Right kidney (tissue), 1 donor: ENCODE results near the gene RSPH6A.
"Not testable (repeated sequence)": the region's sequence is repeated elsewhere in the genome, so short reads cannot be mapped to it uniquely, and the experiment has no call there.

Experiments
- DNase-seq: peaks from one replicate; pipeline ENCODE4 v3.0.0-alpha.2; 2016

The RSPH6A gene

GRCh38 chr19:45764475-45764874, 50.6 kb downstream of the RSPH6A start:
- peak; percentile 50 for DNase-seq

GRCh38 chr19:45763691-45764294, 51.3 kb downstream of the RSPH6A start:
- DNase-seq, result no peak

GRCh38 chr19:45762870-45763631, 52.1 kb downstream of the RSPH6A start:
- no peak for DNase-seq

DNA sequence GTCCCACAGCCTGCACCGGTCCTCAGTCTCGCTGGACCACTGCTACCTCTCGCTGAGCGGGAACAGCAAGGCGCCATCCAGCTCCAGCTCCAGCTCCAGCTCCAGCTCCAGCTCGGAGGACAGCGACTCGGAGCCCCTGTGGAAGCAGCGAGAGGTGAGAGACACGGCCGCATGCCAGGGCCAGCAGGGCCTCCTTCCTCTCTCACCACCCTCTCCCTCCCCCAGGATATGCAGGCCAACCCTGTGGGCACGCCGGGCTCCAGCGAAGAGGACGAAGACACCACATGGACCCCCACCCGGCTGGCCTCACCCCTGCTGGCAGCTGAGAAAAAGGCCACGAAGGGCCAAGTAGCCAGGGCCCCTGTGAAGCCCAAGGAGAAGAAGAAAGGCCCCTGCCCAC, 53.4 kb downstream of the RSPH6A start:
- no peak for DNase-seq

DNA sequence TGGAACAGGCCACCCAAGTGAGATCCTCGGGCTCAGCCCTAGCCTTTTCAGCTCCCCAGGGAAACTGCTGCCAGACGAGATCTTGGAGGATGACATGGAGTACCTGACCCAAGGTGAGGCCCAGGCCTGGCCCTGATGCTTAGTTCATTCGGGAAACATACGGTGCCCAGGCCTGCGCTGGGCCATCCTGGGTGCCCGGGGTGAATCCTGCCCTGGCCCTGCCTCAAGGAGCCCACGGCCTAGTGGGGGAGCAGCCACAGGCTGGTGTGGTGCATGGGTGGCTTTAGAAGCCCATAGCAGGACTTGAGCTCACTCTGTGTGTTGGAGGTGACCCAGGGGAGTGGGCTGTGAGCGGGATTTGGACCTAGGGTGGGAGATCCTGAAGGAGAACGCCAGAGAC, 56.2 kb downstream of the RSPH6A start:
- no peak for DNase-seq

DNA sequence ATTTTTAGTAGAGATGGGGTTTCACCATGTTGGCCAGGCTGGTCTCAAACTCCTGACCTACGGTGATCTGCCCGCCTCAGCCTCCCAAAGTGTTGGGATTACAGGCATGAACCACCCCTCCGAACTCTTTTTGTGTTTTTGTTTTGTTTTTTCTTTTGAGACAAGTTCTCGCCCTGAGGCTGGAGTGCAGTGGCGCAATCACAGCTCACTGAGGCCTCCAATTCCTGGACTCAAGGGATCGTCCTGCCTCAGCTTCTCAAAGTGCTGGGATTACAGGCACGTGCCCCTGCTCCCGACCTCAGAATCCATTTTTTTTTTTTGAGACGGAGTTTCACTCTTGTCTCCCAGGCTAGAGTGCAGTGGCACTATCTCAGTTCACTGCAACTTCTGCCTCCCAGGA, 57.4 kb downstream of the RSPH6A start:
- DNase-seq, result no peak

GRCh38 chr19:45754323-45754722, 60.8 kb downstream of the RSPH6A start:
- no peak for DNase-seq

DNA sequence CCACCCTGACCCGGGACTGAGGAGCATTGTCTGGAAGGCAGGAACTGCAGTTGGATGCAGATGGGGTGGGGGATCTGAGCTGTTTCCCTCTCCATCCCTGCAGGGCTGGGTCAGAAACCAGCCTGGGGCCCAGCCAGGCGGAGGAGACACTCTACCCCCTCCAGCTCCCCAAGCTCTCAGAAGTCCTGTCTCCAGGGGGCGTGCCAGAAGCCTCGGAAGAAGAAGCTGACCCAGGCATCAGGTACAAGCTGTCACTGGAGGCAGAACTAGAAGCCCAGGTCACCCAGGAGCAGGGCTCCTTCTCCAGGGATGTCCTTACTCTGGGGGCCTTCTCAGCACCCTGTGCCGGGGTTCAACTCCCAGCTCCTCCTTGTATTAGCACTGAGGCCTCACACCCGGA, 61.6 kb downstream of the RSPH6A start:
- DNase-seq, result no peak

DNA sequence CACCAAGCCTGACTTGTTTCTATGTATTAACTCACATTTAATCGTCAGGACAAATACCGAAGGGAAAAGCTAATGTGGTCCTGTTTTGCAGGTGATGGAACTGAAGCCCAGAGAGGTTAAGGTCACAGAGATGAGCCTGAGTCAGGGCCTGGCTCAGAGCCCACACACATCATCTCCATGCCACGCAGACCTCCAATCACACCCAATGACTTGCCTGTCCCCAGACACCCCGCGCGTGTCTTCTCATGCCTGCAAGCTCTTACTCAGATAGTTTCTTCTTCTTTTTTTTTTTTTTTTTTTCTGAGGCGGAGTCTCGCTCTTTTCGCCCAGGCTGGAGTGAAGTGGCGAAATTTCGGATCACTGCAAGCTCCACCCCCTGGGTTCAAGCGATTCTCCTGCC, 62.5 kb downstream of the RSPH6A start:
- no peak for DNase-seq

DNA sequence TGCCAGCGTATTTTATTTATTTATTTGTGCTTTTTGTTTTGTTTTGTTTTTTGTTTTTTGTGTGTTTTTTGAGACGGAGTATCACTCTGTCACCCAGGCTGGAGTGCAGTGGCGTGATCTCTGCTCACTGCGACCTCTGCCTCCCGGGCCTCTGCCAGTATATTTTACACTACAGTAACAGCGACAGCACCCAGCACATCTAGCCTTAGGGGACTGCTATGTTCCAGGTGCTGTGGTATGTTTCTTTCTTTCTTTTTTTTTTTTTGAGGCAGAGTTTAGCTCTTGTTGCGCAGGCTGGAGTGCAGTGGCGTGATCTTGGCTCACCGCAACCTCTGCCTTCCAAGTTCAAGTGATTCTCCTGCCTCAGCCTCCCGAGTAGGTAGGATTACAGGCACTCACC, 63.6 kb downstream of the RSPH6A start:
- DNase-seq, result not testable (repeated sequence)

GRCh38 chr19:45747513-45747912, 67.6 kb downstream of the RSPH6A start:
- no peak for DNase-seq

DNA sequence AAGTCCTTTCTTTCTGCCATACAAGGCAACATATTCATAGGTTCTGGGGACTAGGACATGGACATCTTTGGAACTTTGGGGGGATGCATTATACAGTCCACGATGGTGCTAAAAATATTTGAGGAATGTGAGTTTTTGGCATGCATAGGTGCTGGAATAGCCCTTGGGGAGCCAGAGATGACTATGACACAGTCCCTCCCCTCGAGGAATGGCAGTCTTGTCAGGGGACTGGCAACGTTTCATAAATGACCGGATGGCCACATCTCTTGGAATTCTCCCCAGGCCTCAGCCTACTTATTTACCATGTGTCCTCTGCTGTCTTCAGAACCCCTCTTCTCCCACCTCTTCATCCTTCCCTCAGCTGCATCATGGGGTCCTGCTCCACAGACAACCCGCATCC, 68.2 kb downstream of the RSPH6A start:
- no peak for DNase-seq
